ENCODE results near the gene DFFB.
A peak's percentile ranks its signal among the peaks of the same experiment; 100 is the strongest.
"Not testable (repeated sequence)": the region's sequence is repeated elsewhere in the genome, so short reads cannot be mapped to it uniquely, and the experiment has no call there.

Gene DFFB

GRCh38 chr1:3910857-3911845, 53.9 kb downstream of the DFFB start:
- DNase-seq = peak; percentile 87

- no peak for DNase-seq
Measured at GRCh38 chr1:3911981-3912808, 54.9 kb downstream of the DFFB start.

GRCh38 chr1:3912809-3913685, 55.8 kb downstream of the DFFB start:
- no peak for DNase-seq

- DNase-seq = no peak
Measured at GRCh38 chr1:3914331-3914851, 57.1 kb downstream of the DFFB start.

- no peak for DNase-seq
Measured at GRCh38 chr1:3914911-3915310, 57.6 kb downstream of the DFFB start.

- DNase-seq = no peak
Measured at GRCh38 chr1:3915551-3916121, 58.4 kb downstream of the DFFB start.

GRCh38 chr1:3917761-3918160, 60.5 kb downstream of the DFFB start:
- no peak for DNase-seq

GRCh38 chr1:3918359-3918758, 61.1 kb downstream of the DFFB start:
- DNase-seq = not testable (repeated sequence)

- DNase-seq = no peak
Measured at GRCh38 chr1:3918966-3919611, 61.8 kb downstream of the DFFB start.

- no peak for DNase-seq
Measured at GRCh38 chr1:3919706-3920105, 62.4 kb downstream of the DFFB start.

GRCh38 chr1:3921765-3922164, 64.5 kb downstream of the DFFB start:
- no peak for DNase-seq

- DNase-seq = no peak
Measured at GRCh38 chr1:3922201-3922725, 65.0 kb downstream of the DFFB start.

GRCh38 chr1:3922851-3923250, 65.6 kb downstream of the DFFB start:
- DNase-seq = no peak

GRCh38 chr1:3923378-3924185, 66.3 kb downstream of the DFFB start:
- no peak for DNase-seq

GRCh38 chr1:3924186-3924824, 67.0 kb downstream of the DFFB start:
- DNase-seq = no peak

GRCh38 chr1:3924825-3925220, 67.5 kb downstream of the DFFB start:
- DNase-seq = no peak

GRCh38 chr1:3925256-3925655, 68.0 kb downstream of the DFFB start:
- DNase-seq = no peak

GRCh38 chr1:3925762-3926161, 68.5 kb downstream of the DFFB start:
- DNase-seq = no peak

- no peak for DNase-seq
Measured at GRCh38 chr1:3926956-3927355, 69.7 kb downstream of the DFFB start.

GRCh38 chr1:3928586-3928985, 71.3 kb downstream of the DFFB start:
- no peak for DNase-seq

Measured in CD4-positive, alpha-beta T cell treated with Interleukin-17A for 4 hours (primary cell).